A673 (cell line): ENCODE measurements around the gene C1orf167.
"Not testable (repeated sequence)": the region's sequence is repeated elsewhere in the genome, so short reads cannot be mapped to it uniquely, and the experiment has no call there.

ENCODE experiments used
- EZH2 ChIP-seq: fragments of 200-600 bp; sonication (generic); IDR thresholded peaks from 2 replicates; pipeline ENCODE4 v1.6.1; 2017; ENCODE audit warnings: borderline replicate concordance, low read depth, mild to moderate bottlenecking, mixed read lengths, antibody characterized with exemption, low read length; ENCODE audit not compliant: poor library complexity, severe bottlenecking
- TF ChIP-seq, protein P1 (sequence below): fragments of 300-800, 200-600 bp; sonication (generic); conservative IDR thresholded peaks from 2 replicates; pipeline ENCODE4 v1.5.1; 2017; ENCODE audit warnings: low read depth, mild to moderate bottlenecking, antibody characterized with exemption, low read length, moderate library complexity, mixed read lengths

DNA sequence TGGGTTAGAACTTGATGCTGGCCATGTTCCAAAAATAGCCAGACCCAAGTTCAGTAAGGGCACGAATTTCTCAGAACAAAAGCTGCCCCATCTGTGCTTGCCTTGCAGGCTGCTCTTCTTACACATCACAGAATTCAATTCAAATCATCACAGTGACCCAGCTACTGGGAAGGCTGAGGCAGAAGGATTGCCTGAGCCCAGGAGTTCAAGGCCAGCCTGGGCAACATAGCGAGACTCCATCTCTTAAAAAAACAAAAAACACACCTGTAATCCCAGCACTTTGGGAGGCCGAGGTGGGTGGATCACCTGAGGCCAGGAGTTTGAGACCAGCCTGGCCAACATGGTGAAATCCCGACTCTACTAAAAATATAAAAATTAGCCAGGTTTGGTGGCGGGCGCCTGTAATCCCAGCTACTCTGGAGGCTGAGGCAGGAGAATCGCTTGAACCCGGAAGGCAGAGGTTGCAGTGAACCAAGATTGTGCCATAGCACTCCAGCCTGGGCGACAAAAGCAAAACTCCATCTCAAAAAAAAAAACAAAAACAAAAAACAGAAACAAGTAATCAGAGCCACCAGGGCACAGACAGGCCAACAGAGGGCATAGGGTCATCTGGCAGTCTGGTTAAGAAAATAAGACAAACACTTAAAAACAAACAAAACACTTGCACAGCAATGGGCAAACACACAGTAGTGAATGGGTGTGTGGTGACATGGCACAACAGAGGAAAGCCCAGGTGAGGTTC is 42.1 kb downstream of the C1orf167 start:
- TF ChIP-seq, protein P1, sequence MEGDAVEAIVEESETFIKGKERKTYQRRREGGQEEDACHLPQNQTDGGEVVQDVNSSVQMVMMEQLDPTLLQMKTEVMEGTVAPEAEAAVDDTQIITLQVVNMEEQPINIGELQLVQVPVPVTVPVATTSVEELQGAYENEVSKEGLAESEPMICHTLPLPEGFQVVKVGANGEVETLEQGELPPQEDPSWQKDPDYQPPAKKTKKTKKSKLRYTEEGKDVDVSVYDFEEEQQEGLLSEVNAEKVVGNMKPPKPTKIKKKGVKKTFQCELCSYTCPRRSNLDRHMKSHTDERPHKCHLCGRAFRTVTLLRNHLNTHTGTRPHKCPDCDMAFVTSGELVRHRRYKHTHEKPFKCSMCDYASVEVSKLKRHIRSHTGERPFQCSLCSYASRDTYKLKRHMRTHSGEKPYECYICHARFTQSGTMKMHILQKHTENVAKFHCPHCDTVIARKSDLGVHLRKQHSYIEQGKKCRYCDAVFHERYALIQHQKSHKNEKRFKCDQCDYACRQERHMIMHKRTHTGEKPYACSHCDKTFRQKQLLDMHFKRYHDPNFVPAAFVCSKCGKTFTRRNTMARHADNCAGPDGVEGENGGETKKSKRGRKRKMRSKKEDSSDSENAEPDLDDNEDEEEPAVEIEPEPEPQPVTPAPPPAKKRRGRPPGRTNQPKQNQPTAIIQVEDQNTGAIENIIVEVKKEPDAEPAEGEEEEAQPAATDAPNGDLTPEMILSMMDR = not testable (repeated sequence)
- not testable (repeated sequence) for TF ChIP-seq EZH2
